OCI-LY3 (cell line): Measurements from ENCODE around the gene RNF145.

Experiments
- H2AFZ ChIP-seq: fragments of 200-600, 300-600 bp; shearing (Covaris generic); 2 replicates; pipeline ENCODE4 v1.6.0; 2014; ENCODE audit warnings: antibody characterized with exemption, low read depth, low read length
- H3K27ac ChIP-seq: fragments of 200-600, 300-600 bp; sonication (generic); 2 replicates; pipeline ENCODE4 v1.5.1; 2014; ENCODE audit warnings: mild to moderate bottlenecking, low read length, moderate library complexity, mixed read lengths
- H3K27me3 ChIP-seq: fragments of 200-600, 300-600 bp; sonication (generic); 2 replicates; pipeline ENCODE4 v1.6.1; 2014; ENCODE audit warnings: low read depth, low read length, mixed read lengths
- H3K36me3 ChIP-seq: fragments of 200-600, 300-600 bp; sonication (generic); replicated peaks from 2 replicates; pipeline ENCODE3; 2014; ENCODE audit warnings: low read depth, low read length, mixed read lengths
- H3K4me1 ChIP-seq: fragments of 300-600, 200-600 bp; sonication (generic); 2 replicates; pipeline ENCODE4 v1.6.1; 2014; ENCODE audit warnings: low read length, mixed read lengths
- H3K4me2 ChIP-seq: fragments of 200-600, 300-600 bp; sonication (generic); 2 replicates; pipeline ENCODE4 v1.6.1; 2014; ENCODE audit warnings: low read length, mixed read lengths
- H3K4me3 ChIP-seq: fragments of 300-600, 200-600 bp; sonication (generic); 2 replicates; pipeline ENCODE4 v1.5.1; 2014; ENCODE audit warnings: antibody characterized with exemption, mild to moderate bottlenecking, low read length, moderate library complexity
- H3K79me2 ChIP-seq: fragments of 300-600, 200-600 bp; shearing (Covaris generic); 2 replicates; pipeline ENCODE4 v1.6.1; 2014; ENCODE audit warnings: mild to moderate bottlenecking, low read length, mixed read lengths
- H3K9ac ChIP-seq: fragments of 300-600, 200-600 bp; shearing (Covaris generic); 2 replicates; pipeline ENCODE4 v1.6.0; 2014; ENCODE audit warnings: mild to moderate bottlenecking, low read length, moderate library complexity
- H3K9me3 ChIP-seq: fragments of 200-600, 300-600 bp; shearing (Covaris generic); 2 replicates; pipeline ENCODE4 v1.6.1; 2014; ENCODE audit warnings: low read length, mixed read lengths; ENCODE audit not compliant: insufficient read depth
- H4K20me1 ChIP-seq: fragments of 200-600, 300-600 bp; sonication (generic); 2 replicates; pipeline ENCODE4 v1.6.1; 2016; ENCODE audit warnings: low read length, mixed read lengths; ENCODE audit not compliant: insufficient read depth
- EZH2phosphoT487 ChIP-seq: fragments of 200-600 bp; shearing (Covaris generic); IDR thresholded peaks from 2 replicates; pipeline ENCODE4 v1.6.1; 2018; ENCODE audit warnings: antibody characterized with exemption, mixed run types, low read depth
- TF ChIP-seq, protein P1 (sequence below): fragments of 200-600, 300-600 bp; sonication (generic); IDR thresholded peaks from 2 replicates; pipeline ENCODE4 v1.5.1; 2014; ENCODE audit warnings: antibody characterized with exemption, low read length, low read depth

RNF145 gene

DNA sequence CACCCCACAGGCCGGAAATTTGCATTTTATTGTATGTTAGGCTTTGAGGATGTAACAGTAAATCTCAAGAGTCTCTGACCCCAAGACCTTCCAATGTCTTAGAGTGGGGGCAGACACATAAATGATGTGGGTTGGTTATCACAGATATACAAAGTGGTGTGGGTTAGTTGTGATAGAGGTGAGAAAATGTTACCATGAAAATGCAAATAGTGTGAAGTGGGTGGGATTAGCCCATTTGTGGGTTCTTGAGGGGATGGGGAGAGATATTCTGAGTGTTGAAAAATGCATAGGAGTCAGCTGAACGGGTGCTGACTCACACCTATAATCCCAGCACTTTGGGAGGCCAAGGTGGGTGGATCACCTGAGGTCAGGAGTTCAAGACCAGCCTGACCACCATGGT lies 7.9 kb upstream of the RNF145 start:
- H3K4me1 ChIP-seq, result no peaks in the 10 kb centered on the region
- H2AFZ ChIP-seq, result no peak overlapping the region
- H3K9me3 ChIP-seq, result no peaks in the 10 kb centered on the region
- TF ChIP-seq, protein P1, sequence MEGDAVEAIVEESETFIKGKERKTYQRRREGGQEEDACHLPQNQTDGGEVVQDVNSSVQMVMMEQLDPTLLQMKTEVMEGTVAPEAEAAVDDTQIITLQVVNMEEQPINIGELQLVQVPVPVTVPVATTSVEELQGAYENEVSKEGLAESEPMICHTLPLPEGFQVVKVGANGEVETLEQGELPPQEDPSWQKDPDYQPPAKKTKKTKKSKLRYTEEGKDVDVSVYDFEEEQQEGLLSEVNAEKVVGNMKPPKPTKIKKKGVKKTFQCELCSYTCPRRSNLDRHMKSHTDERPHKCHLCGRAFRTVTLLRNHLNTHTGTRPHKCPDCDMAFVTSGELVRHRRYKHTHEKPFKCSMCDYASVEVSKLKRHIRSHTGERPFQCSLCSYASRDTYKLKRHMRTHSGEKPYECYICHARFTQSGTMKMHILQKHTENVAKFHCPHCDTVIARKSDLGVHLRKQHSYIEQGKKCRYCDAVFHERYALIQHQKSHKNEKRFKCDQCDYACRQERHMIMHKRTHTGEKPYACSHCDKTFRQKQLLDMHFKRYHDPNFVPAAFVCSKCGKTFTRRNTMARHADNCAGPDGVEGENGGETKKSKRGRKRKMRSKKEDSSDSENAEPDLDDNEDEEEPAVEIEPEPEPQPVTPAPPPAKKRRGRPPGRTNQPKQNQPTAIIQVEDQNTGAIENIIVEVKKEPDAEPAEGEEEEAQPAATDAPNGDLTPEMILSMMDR, result no peak
- no peak for TF ChIP-seq EZH2phosphoT487
- H3K9ac ChIP-seq, result no peak overlapping the region
- no peak overlapping the region for H3K4me3 ChIP-seq
- H3K27me3 ChIP-seq, result no peaks in the 10 kb centered on the region
- no peak overlapping the region for H3K27ac ChIP-seq
- H3K79me2 ChIP-seq, result no peaks in the 10 kb centered on the region
- no peak overlapping the region for H3K4me2 ChIP-seq
- no peaks in the 10 kb centered on the region for H3K36me3 ChIP-seq
- H4K20me1 ChIP-seq, result no peaks in the 10 kb centered on the region

DNA sequence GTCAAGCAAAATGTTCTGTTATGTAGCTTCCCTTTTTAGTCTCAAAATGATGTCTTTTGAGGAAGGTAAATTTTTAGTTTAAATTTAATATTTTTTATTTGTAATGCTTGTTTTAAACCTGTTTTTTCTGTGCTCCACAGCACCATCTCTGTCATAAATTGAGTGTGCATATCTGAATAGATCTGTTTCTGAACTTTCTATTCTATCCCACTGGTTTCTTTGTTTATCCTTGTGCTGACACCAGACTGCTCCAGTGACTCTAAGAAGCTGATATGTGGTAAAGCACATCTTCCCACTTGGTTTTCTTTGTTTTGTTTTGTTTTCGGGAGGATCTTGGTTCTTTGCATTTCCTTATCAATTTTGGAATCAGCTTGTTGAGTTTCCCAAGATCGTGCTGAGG lies 7.1 kb upstream of the RNF145 start:
- Histone ChIP-seq H3K27ac (no peak overlapping the region), H3K79me2 (no peaks in the 10 kb centered on the region)

DNA sequence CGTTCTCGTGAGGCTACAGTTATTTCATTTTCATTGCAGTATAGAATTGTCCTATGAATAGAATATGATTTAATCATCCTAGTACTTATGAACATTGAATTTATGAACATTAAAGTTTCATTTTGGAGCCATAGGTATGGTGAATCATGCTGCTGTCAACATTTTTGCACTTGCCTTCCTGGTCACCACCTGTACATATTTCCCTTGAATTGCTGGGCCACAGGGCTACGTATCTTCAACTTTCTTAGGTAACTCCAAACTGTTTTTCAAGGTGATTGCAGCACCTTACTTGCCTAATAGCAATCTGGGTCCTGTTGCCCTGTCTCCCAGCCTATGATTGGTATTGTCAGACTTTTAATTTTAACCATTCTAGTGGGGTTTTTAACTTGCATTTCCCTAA lies 6.5 kb upstream of the RNF145 start:
- H3K27ac ChIP-seq, result no peak overlapping the region
- no peaks in the 10 kb centered on the region for H3K36me3 ChIP-seq
- no peak for TF ChIP-seq EZH2phosphoT487
- TF ChIP-seq, protein P1, result no peak
- 0 out of 2 replicates have a peak, but pooled peaks cover under 1% of the 10 kb centered on the region for H3K79me2 ChIP-seq
- H2AFZ ChIP-seq, result no peak overlapping the region
- H3K9ac ChIP-seq, result no peak overlapping the region
- no peaks in the 10 kb centered on the region for H3K27me3 ChIP-seq
- no peak overlapping the region for H3K4me2 ChIP-seq
- no peaks in the 10 kb centered on the region for H3K9me3 ChIP-seq
- 0 out of 2 replicates have a peak, but pooled peaks cover 5% of the 10 kb centered on the region for H3K4me1 ChIP-seq
- H4K20me1 ChIP-seq, result no peaks in the 10 kb centered on the region
- H3K4me3 ChIP-seq, result no peak overlapping the region

More for the DNA sequence above, 7.1 kb upstream of the RNF145 start:
- H3K4me2 ChIP-seq, result no peak overlapping the region
- H3K36me3 ChIP-seq, result no peaks in the 10 kb centered on the region
- no peaks in the 10 kb centered on the region for H4K20me1 ChIP-seq
- H2AFZ ChIP-seq, result no peak overlapping the region
- H3K9me3 ChIP-seq, result no peaks in the 10 kb centered on the region
- no peak overlapping the region for H3K9ac ChIP-seq
- no peak overlapping the region for H3K4me3 ChIP-seq
- no peak for TF ChIP-seq EZH2phosphoT487
- TF ChIP-seq, protein P1, result no peak
- H3K4me1 ChIP-seq, result 0 out of 2 replicates have a peak, but pooled peaks cover 3% of the 10 kb centered on the region
- H3K27me3 ChIP-seq, result no peaks in the 10 kb centered on the region

DNA sequence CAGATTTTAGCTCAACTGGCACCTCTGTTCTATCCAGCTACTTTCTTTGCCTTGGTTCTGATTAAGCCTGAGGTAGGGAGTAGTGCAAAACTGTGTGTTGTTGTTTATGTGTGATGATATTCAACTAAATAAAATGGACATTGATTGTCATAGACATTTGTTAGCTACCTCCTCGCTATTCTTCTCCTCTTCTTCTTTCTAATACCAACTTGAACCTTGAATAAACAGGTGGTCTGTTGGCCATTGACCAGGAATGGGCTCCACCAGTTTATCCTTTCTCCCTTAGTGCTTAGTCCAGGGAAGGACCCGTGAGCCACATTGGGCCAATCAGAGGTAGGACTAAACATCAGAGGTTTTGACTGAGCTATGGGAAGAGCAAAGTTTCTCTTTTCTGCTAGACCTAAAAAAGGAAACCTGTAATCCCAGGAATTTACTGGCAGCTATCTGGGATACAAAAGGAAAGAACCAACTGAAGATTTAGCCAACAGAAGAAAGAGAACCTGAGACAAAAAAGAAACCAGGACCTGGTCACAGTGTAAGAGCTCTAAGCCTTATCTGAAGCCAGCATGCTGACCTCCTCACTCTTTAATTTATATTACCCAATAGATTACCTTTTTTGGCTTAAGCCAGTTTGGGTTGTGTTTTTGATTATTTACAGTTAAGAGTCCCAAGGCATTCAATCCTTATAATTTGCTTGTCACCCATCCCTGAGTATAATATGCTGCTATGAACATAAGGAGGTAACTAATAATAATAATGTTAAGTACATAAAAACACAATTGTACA lies 5.3 kb upstream of the RNF145 start:
- Histone ChIP-seq H3K9ac (no peak overlapping the region), H3K79me2 (peaks cover 9% of the 10 kb centered on the region; the same call in 1 of the 2 replicates), H3K36me3 (no peaks in the 10 kb centered on the region), H3K4me3 (no peak overlapping the region), H2AFZ (no peak overlapping the region), H3K4me2 (no peak overlapping the region), H3K9me3 (no peaks in the 10 kb centered on the region), H3K4me1 (peaks cover 16% of the 10 kb centered on the region), H3K27me3 (no peaks in the 10 kb centered on the region), H3K27ac (no peak overlapping the region), H4K20me1 (no peaks in the 10 kb centered on the region)
- TF ChIP-seq, protein P1, result no peak
- TF ChIP-seq EZH2phosphoT487, result no peak
